Mesendoderm (in vitro differentiated cells): Measurements from ENCODE around the gene SGIP1.

Source experiments
- DNase-seq: peaks from one replicate; pipeline ENCODE4 v3.0.0; 2013
- H2AK5ac ChIP-seq: 2 replicates; pipeline ENCODE4 v1.6.1; 2013; ENCODE audit warnings: low read length, inconsistent platforms
- H2BK120ac ChIP-seq: 2 replicates; pipeline ENCODE4 v1.6.1; 2013; ENCODE audit warnings: low read depth, mild to moderate bottlenecking, low read length, moderate library complexity, mixed read lengths
- H2BK15ac ChIP-seq: replicated peaks from 2 replicates; pipeline ENCODE4 v1.6.1; 2013; ENCODE audit warnings: low read depth, mild to moderate bottlenecking, moderate library complexity
- H2BK5ac ChIP-seq: 2 replicates; pipeline ENCODE4 v1.6.1; 2013; ENCODE audit warnings: low read length, inconsistent platforms
- H3K18ac ChIP-seq: 2 replicates; pipeline ENCODE4 v1.6.1; 2013; ENCODE audit warnings: mild to moderate bottlenecking, low read length, mixed read lengths
- H3K23ac ChIP-seq: one replicate; pipeline ENCODE4 v1.6.1; 2013; ENCODE audit warnings: low read length
- H3K27ac ChIP-seq: 2 replicates; pipeline ENCODE4 v1.5.1; 2013; ENCODE audit warnings: low read depth, mild to moderate bottlenecking, inconsistent platforms, low read length, moderate library complexity
- H3K27me3 ChIP-seq: 2 replicates; pipeline ENCODE4 v1.6.1; 2013; ENCODE audit warnings: low read length, control low read depth, mild to moderate bottlenecking, inconsistent platforms; ENCODE audit not compliant: insufficient read depth, poor library complexity
- H3K36me3 ChIP-seq: 2 replicates; pipeline ENCODE4 v1.6.1; 2013; ENCODE audit warnings: low read length, inconsistent platforms; ENCODE audit not compliant: control insufficient read depth, insufficient read depth
- H3K4ac ChIP-seq: one replicate; pipeline ENCODE4 v1.6.1; 2013; ENCODE audit warnings: low read depth, mild to moderate bottlenecking, low read length, moderate library complexity
- H3K4me1 ChIP-seq: 2 replicates; pipeline ENCODE4 v1.6.1; 2013; ENCODE audit warnings: low read depth, low read length, inconsistent platforms; ENCODE audit not compliant: control insufficient read depth
- H3K4me2 ChIP-seq: 2 replicates; pipeline ENCODE4 v1.6.1; 2013; ENCODE audit warnings: low read length
- H3K4me3 ChIP-seq: 2 replicates; pipeline ENCODE4 v1.5.1; 2013; ENCODE audit warnings: mild to moderate bottlenecking, low read length
- H3K56ac ChIP-seq: one replicate; pipeline ENCODE4 v1.6.1; 2013; ENCODE audit warnings: low read length
- H3K79me1 ChIP-seq: 2 replicates; pipeline ENCODE4 v1.6.1; 2013; ENCODE audit warnings: low read length, inconsistent platforms
- H3K79me2 ChIP-seq: 2 replicates; pipeline ENCODE4 v1.6.1; 2013; ENCODE audit warnings: mild to moderate bottlenecking, low read length; ENCODE audit not compliant: control insufficient read depth, insufficient read depth
- H3K9ac ChIP-seq: 2 replicates; pipeline ENCODE4 v1.6.1; 2013; ENCODE audit warnings: low read length, inconsistent platforms
- H4K5ac ChIP-seq: one replicate; pipeline ENCODE4 v1.6.1; 2013; ENCODE audit warnings: low read length
- H4K8ac ChIP-seq: one replicate; pipeline ENCODE4 v1.6.1; 2013; ENCODE audit warnings: low read depth, mild to moderate bottlenecking, control low read depth, low read length, moderate library complexity
- WGBS: extraction: QIAGEN DNeasy Blood & Tissue Kit; methylation state at CpG from one replicate; pipeline ENCODE4 v1.1.7; 2013; ENCODE audit warnings: low lambda C conversion rate, missing lambda C conversion rate; ENCODE audit not compliant: insufficient coverage; ENCODE audit errors: extremely low coverage; 5-methylcytosine and 5-hydroxymethylcytosine counted together

The SGIP1 gene

DNA sequence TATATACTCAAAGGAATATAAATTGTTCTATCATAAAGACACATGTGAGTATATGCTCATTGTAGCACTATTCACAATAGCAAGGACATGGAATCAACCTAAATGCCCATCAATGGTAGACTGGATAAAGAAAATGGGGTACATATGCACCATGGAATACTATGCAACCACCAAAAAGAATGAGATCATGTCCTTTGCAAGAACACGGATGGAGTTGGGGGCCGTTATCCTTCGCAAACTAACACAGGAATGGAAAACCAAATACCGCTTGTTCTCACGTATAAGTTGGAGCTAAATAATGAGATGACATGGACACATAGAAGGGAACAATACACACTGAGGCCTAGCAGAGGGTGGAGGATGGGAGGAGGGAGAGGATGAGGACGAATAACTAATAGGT lies 16.0 kb upstream of the SGIP1 start:
- H3K79me2 ChIP-seq, result no peaks in the 10 kb centered on the region
- H3K4me2 ChIP-seq, result no peak overlapping the region
- H3K79me1 ChIP-seq, result no peaks in the 10 kb centered on the region
- no peak overlapping the region for H4K8ac ChIP-seq
- no peak overlapping the region for H3K56ac ChIP-seq
- no peak for DNase-seq
- H3K4me3 ChIP-seq, result no peak overlapping the region
- no CpG with 5 or more reads among the region's 6 CpGs for WGBS
- no peak overlapping the region for H3K9ac ChIP-seq
- H3K27ac ChIP-seq, result no peak overlapping the region
- H2BK5ac ChIP-seq, result no peak overlapping the region
- H3K4ac ChIP-seq, result no peak overlapping the region
- H3K27me3 ChIP-seq, result no peaks in the 10 kb centered on the region
- no peak overlapping the region for H3K23ac ChIP-seq
- H4K5ac ChIP-seq, result no peak overlapping the region
- no peak overlapping the region for H2BK120ac ChIP-seq
- H2AK5ac ChIP-seq, result no peak overlapping the region
- H2BK15ac ChIP-seq, result no peak overlapping the region
- H3K18ac ChIP-seq, result no peak overlapping the region
- H3K36me3 ChIP-seq, result no peaks in the 10 kb centered on the region
- no peaks in the 10 kb centered on the region for H3K4me1 ChIP-seq

DNA sequence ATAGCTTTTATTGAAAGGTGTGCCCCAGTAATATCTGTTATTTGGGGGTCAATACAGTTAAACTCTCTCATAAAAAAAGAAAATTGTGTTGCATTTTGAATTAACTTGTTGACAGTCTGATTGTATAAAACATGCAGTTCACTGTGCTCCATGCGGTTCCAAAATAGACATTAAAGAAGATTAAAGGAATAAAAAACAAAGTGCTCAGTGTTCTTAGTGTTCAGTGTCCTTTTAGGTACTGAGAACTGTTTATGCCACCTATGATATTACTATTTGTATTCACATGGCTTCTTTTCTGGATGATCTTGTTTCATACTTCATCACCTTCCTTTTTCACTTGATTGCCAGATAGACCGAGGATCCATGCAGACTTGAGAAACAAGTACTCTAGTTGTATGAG lies 15.3 kb upstream of the SGIP1 start:
- H3K27me3 ChIP-seq, result no peaks in the 10 kb centered on the region
- H3K79me1 ChIP-seq, result no peaks in the 10 kb centered on the region
- H3K27ac ChIP-seq, result no peak overlapping the region
- no peak overlapping the region for H2BK15ac ChIP-seq
- no CpG with 5 or more reads among the region's 2 CpGs for WGBS
- H4K8ac ChIP-seq, result no peak overlapping the region
- H2BK5ac ChIP-seq, result no peak overlapping the region
- no peaks in the 10 kb centered on the region for H3K4me1 ChIP-seq
- H3K18ac ChIP-seq, result no peak overlapping the region
- H3K36me3 ChIP-seq, result no peaks in the 10 kb centered on the region
- no peak for DNase-seq
- no peak overlapping the region for H3K9ac ChIP-seq
- H3K56ac ChIP-seq, result no peak overlapping the region
- no peak overlapping the region for H2AK5ac ChIP-seq
- no peak overlapping the region for H3K4ac ChIP-seq
- no peak overlapping the region for H4K5ac ChIP-seq
- no peak overlapping the region for H3K23ac ChIP-seq
- no peaks in the 10 kb centered on the region for H3K79me2 ChIP-seq
- H3K4me2 ChIP-seq, result no peak overlapping the region
- no peak overlapping the region for H3K4me3 ChIP-seq
- no peak overlapping the region for H2BK120ac ChIP-seq

DNA sequence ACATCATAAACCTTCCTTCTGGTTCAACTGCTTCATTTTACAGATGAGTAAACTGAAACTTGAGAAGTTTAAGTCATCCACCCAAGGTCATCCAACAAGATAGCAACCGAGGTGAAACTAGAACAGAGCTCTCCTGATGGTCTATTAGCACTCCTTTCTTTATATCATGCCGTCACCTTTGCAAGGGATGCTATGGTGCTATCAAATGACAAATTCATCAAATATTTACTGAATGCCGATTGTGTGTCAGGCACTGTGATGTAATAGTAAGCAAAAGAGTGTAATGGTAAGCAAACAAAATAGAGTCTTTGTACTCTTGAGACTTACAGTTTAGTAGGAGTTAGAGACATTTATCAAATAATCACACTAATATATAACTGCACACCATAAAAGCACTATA lies 14.0 kb upstream of the SGIP1 start:
- Histone ChIP-seq H2BK5ac (no peak overlapping the region), H3K4me2 (no peak overlapping the region), H3K18ac (no peak overlapping the region), H3K79me1 (no peaks in the 10 kb centered on the region), H3K4me1 (no peaks in the 10 kb centered on the region), H2BK120ac (no peak overlapping the region), H3K4ac (no peak overlapping the region), H3K23ac (no peak overlapping the region), H4K8ac (no peak overlapping the region), H2AK5ac (no peak overlapping the region), H3K27ac (no peak overlapping the region), H3K79me2 (no peaks in the 10 kb centered on the region), H3K36me3 (no peaks in the 10 kb centered on the region), H2BK15ac (no peak overlapping the region), H3K56ac (no peak overlapping the region), H3K27me3 (no peaks in the 10 kb centered on the region), H3K9ac (no peak overlapping the region), H4K5ac (no peak overlapping the region), H3K4me3 (no peak overlapping the region)
- DNase-seq, result no peak
- WGBS, result no CpG with 5 or more reads among the region's 3 CpGs

- Histone ChIP-seq H3K79me2 (no peaks in the 10 kb centered on the region), H4K8ac (no peak overlapping the region), H3K4me3 (no peak overlapping the region), H3K56ac (no peak overlapping the region), H3K23ac (no peak overlapping the region), H3K27me3 (no peaks in the 10 kb centered on the region), H3K36me3 (no peaks in the 10 kb centered on the region), H4K5ac (no peak overlapping the region), H3K27ac (no peak overlapping the region), H2BK15ac (no peak overlapping the region), H3K18ac (no peak overlapping the region), H2BK5ac (no peak overlapping the region), H3K9ac (no peak overlapping the region), H2BK120ac (no peak overlapping the region), H3K4ac (no peak overlapping the region), H3K79me1 (no peaks in the 10 kb centered on the region), H2AK5ac (no peak overlapping the region), H3K4me1 (no peaks in the 10 kb centered on the region), H3K4me2 (no peak overlapping the region)
- no peak for DNase-seq
- no CpG with 5 or more reads among the region's 6 CpGs for WGBS
Measured at GRCh38 chr1:66520655-66521054, 13.3 kb upstream of the SGIP1 start.

GRCh38 chr1:66521721-66522365 lies 12.1 kb upstream of the SGIP1 start:
- Histone ChIP-seq H3K4me3 (no peak overlapping the region), H3K36me3 (no peaks in the 10 kb centered on the region), H3K27ac (no peak overlapping the region), H3K23ac (no peak overlapping the region), H2BK120ac (no peak overlapping the region), H4K8ac (no peak overlapping the region), H4K5ac (no peak overlapping the region), H3K4ac (no peak overlapping the region), H2AK5ac (no peak overlapping the region), H3K18ac (no peak overlapping the region), H3K79me2 (no peaks in the 10 kb centered on the region), H3K27me3 (no peaks in the 10 kb centered on the region), H3K4me1 (no peaks in the 10 kb centered on the region), H3K4me2 (no peak overlapping the region), H3K79me1 (no peaks in the 10 kb centered on the region), H3K56ac (no peak overlapping the region), H3K9ac (no peak overlapping the region), H2BK15ac (no peak overlapping the region), H2BK5ac (no peak overlapping the region)
- DNase-seq, result no peak
- no CpG with 5 or more reads among the region's 3 CpGs for WGBS

DNA sequence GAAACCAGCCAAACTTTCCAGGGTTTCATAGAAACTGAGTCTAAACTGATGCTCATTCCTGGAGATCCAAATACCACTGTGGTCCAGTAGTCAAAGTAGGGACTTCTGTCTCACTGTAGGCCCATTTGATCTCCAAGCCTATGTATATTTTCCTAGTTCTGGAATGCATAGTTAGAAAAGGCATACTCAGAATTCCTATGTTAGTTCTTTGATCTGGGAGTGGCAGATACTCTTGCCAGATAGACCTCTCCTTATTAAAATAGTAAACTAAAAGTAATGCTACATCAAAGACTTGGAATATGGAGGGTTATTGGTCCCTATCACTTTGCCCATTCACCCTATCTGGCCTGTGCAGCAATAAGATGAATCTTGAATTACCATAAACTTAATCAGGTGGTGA lies 10.4 kb upstream of the SGIP1 start:
- no peak overlapping the region for H2AK5ac ChIP-seq
- DNase-seq, result no peak
- no peak overlapping the region for H3K56ac ChIP-seq
- H4K8ac ChIP-seq, result no peak overlapping the region
- no peaks in the 10 kb centered on the region for H3K27me3 ChIP-seq
- no peak overlapping the region for H2BK120ac ChIP-seq
- no peaks in the 10 kb centered on the region for H3K36me3 ChIP-seq
- no peak overlapping the region for H3K18ac ChIP-seq
- H3K9ac ChIP-seq, result no peak overlapping the region
- no peak overlapping the region for H3K4me2 ChIP-seq
- H3K79me1 ChIP-seq, result no peaks in the 10 kb centered on the region
- H2BK5ac ChIP-seq, result no peak overlapping the region
- H4K5ac ChIP-seq, result no peak overlapping the region
- no peak overlapping the region for H3K23ac ChIP-seq
- H3K4me3 ChIP-seq, result no peak overlapping the region
- no peak overlapping the region for H3K27ac ChIP-seq
- no peak overlapping the region for H3K4ac ChIP-seq
- no peaks in the 10 kb centered on the region for H3K4me1 ChIP-seq
- H2BK15ac ChIP-seq, result no peak overlapping the region
- no peaks in the 10 kb centered on the region for H3K79me2 ChIP-seq
